HepG2 (cell line): ENCODE results near the gene OST4. TPM values are rescaled to one million over a fixed set of nuclear protein-coding genes. Genes with fewer than 3 reads are reported as not detected.

Source experiments
- AHDC1 ChIP-seq: sonication (generic); formaldehyde crosslinking; IDR thresholded peaks from 2 replicates; pipeline ENCODE4 v1.5.1; 2020; ENCODE audit warnings: mild to moderate bottlenecking, missing genetic modification reagents, borderline replicate concordance
- AKAP8 ChIP-seq: sonication (generic); formaldehyde crosslinking; IDR thresholded peaks from 2 replicates; pipeline ENCODE4 v1.5.1; 2020; ENCODE audit warnings: mild to moderate bottlenecking, missing genetic modification reagents
- ELF1 ChIP-seq: sonication (generic); formaldehyde crosslinking; IDR thresholded peaks from 2 replicates; pipeline ENCODE4 v1.4.0; 2020; ENCODE audit warnings: missing genetic modification reagents
- GATAD2A ChIP-seq: IDR thresholded peaks from 2 replicates; pipeline ENCODE4 v1.6.1; 2016
- GLI4 ChIP-seq: sonication (generic); formaldehyde crosslinking; IDR thresholded peaks from 2 replicates; pipeline ENCODE4 v1.5.1; 2020; ENCODE audit warnings: missing genetic modification reagents, mild to moderate bottlenecking, moderate library complexity, borderline replicate concordance
- HDAC6 ChIP-seq: fragments of 200-600 bp; sonication (generic); IDR thresholded peaks from 2 replicates; pipeline ENCODE4 v1.7.0; 2017; ENCODE audit warnings: mild to moderate bottlenecking, antibody characterized with exemption, low read length, low read depth
- KLF16 ChIP-seq, 2 experiments: sonication (generic) in 1 of 2; formaldehyde crosslinking in 1 of 2; IDR thresholded peaks; 2 replicates each; pipeline versions ENCODE4 v1.6.1 to v1.8.0; 2016 to 2023; ENCODE audit warnings: missing genetic modification reagents in 2 of 2, missing compliant biosample characterization in 1 of 2
- MED1 ChIP-seq: sonication (generic); formaldehyde crosslinking; IDR thresholded peaks from 2 replicates; pipeline ENCODE4 v1.4.0; 2020; ENCODE audit warnings: missing genetic modification reagents
- RARA ChIP-seq: IDR thresholded peaks from 2 replicates; pipeline ENCODE4 v1.6.1; 2016; ENCODE audit warnings: missing genetic modification reagents, missing compliant biosample characterization
- SNAPC5 ChIP-seq: sonication (generic); formaldehyde crosslinking; IDR thresholded peaks from 2 replicates; pipeline ENCODE4 v1.8.1; 2023; ENCODE audit warnings: mild to moderate bottlenecking, missing genetic modification reagents, borderline replicate concordance
- THYN1 ChIP-seq: sonication (generic); formaldehyde crosslinking; IDR thresholded peaks from 2 replicates; pipeline ENCODE4 v1.8.1; 2023; ENCODE audit warnings: low read depth, mild to moderate bottlenecking, moderate library complexity, missing genetic modification reagents, borderline replicate concordance
- ZFP1 ChIP-seq: IDR thresholded peaks from 2 replicates; pipeline ENCODE4 v1.6.1; 2016
- ZNF12 ChIP-seq: sonication (generic); formaldehyde crosslinking; IDR thresholded peaks from 2 replicates; pipeline ENCODE4 v1.5.0; 2020; ENCODE audit warnings: missing genetic modification reagents
- ZNF138 ChIP-seq: sonication (generic); formaldehyde crosslinking; IDR thresholded peaks from 2 replicates; pipeline ENCODE4 v1.5.0; 2020; ENCODE audit warnings: mild to moderate bottlenecking, low read depth, missing genetic modification reagents
- ZNF580 ChIP-seq: IDR thresholded peaks from 2 replicates; pipeline ENCODE4 v1.6.1; 2016; ENCODE audit warnings: low read depth, borderline replicate concordance
- ZNF607 ChIP-seq: sonication (generic); formaldehyde crosslinking; IDR thresholded peaks from 2 replicates; pipeline ENCODE4 v1.5.1; 2020; ENCODE audit warnings: missing genetic modification reagents, mild to moderate bottlenecking, borderline replicate concordance
- ZNF609 ChIP-seq: sonication (generic); formaldehyde crosslinking; IDR thresholded peaks from 2 replicates; pipeline ENCODE4 v1.4.0; 2020; ENCODE audit warnings: mild to moderate bottlenecking, missing genetic modification reagents, borderline replicate concordance
- ZNF615 ChIP-seq: sonication (generic); formaldehyde crosslinking; IDR thresholded peaks from 2 replicates; pipeline ENCODE4 v1.5.0; 2020; ENCODE audit warnings: mild to moderate bottlenecking, missing genetic modification reagents, borderline replicate concordance
- polyA plus RNA-seq, 8 experiments: library from polyadenylated mRNA; depleted of rRNA in 3 of 8; stranded (reverse) in 7 of 8; unstranded in 1 of 8; fragments of >200 nt; fragmentation: Illumina TruSeq in 4 of 8; extraction: Trizol in 4 of 8; gene quantifications; 2 replicates each; pipeline versions ENCODE4 v1.2.1 to v1.2.3, GENCODE V29; 2011 to 2016; ENCODE audit warnings: low read depth in 4 of 8, missing spikeins in 1 of 8, mixed read lengths in 1 of 8; ENCODE audit not compliant: insufficient read depth in 1 of 8
- total RNA-seq, 5 experiments: library from RNA; depleted of rRNA; stranded (reverse); fragments of >200 nt; fragmentation: Illumina TruSeq; extraction: Trizol; gene quantifications; 2 replicates each; pipeline ENCODE4 v1.2.3, GENCODE V29; 2016; ENCODE audit warnings: low read depth in 1 of 5

OST4 gene
- total and polyA plus RNA-seq, 2 of the 13 experiments (the other 11 are each of a cell fraction or from before 2014, with no cell fraction given), result 498 to 584 TPM

GRCh38 chr2:27093430-27094352, 22.2 kb upstream of the OST4 start (continued):
- TF ChIP-seq AHDC1 (CRISPR knock-in tag), result 0 out of 2 replicates have a peak, but pooled peaks have one; percentile 53
- no peak for TF ChIP-seq HDAC6
- TF ChIP-seq ZNF12, result peak; percentile 51; the same call in 1 of the 2 replicates
- peak; percentile 76; the same call in 1 of the 2 replicates for TF ChIP-seq ZFP1 (CRISPR knock-in tag)
- TF ChIP-seq SNAPC5 (CRISPR knock-in tag), result no peak
- peak in 1 of 2 experiments; percentile 67; a peak in 2 of 4 replicates for TF ChIP-seq KLF16 (CRISPR knock-in tag; IDR thresholded peaks at IDR 0.05)
- peak; percentile 63 for TF ChIP-seq RARA (CRISPR knock-in tag)
- no peak for TF ChIP-seq AKAP8 (CRISPR knock-in tag)
- TF ChIP-seq MED1 (CRISPR knock-in tag), result peak; percentile 96
- TF ChIP-seq ZNF609 (CRISPR knock-in tag), result peak; percentile 88
- TF ChIP-seq ZNF615, result no peak
- peak; percentile 74; the same call in 1 of the 2 replicates for TF ChIP-seq ZNF580
- peak; percentile 56 for TF ChIP-seq ELF1 (CRISPR knock-in tag)
- peak; percentile 78; the same call in 1 of the 2 replicates for TF ChIP-seq ZNF138 (CRISPR knock-in tag)
- TF ChIP-seq GLI4, result peak; percentile 30; the same call in 1 of the 2 replicates
- 0 out of 2 replicates have a peak, but pooled peaks have one; percentile 33 for TF ChIP-seq THYN1 (CRISPR knock-in tag)
- peak; percentile 94 for TF ChIP-seq GATAD2A (CRISPR knock-in tag)
- TF ChIP-seq ZNF607 (CRISPR knock-in tag), result peak; percentile 83; the same call in 1 of the 2 replicates
